ENCODE measurements around the gene DCLRE1B. TPM values are rescaled to one million over a fixed set of nuclear protein-coding genes. Genes with fewer than 3 reads are reported as not detected.

Gene DCLRE1B
- total RNA-seq, 1 experiment from 2014 or later, result 6.9 TPM

DNA sequence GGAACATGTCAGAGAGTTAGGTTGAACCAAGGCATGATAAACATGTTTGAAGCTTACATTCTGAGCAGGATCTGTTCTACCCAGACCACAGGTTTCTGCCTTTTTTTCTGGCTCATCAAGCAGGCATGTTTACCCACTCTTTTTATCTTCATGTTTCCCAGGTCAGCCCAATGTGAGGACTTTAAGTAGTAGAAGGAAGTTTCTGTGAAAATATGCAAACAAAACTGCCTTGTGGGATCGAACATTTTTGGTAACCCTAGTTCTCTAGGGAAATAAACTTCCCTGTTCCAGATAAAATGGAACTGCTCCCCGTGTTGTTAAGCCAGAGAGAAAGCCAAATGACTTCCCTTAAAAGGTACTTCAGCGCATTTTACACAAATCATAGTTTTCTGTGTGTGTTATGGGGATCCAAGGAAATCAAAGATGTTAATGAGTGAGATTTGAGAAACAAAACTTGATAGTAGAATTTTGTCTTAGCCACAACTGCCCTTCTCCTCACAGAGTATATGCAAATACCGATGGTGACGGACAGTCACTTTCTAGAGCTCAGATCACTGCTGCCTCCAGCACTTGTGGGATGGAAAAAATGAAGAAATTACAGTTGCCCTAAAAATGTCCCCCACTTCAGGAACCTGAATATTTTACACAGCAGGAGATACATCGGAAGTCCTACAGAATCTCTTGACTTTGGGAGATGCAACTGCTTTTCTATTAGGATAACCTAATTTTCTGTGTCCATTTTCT, 23.2 kb downstream of the DCLRE1B start:
- no peak for TF ChIP-seq CTCF (IDR thresholded peaks at IDR 0.05; ENCODE audit: insufficient read depth in 1 of 2, low read depth in 1 of 2, low read length in 1 of 2, severe bottlenecking in 1 of 2, unreplicated experiment in 1 of 2)
- peaks cover 19% of the 10 kb centered on the region for H3K4me1 Mint-ChIP-seq (ENCODE audit: low read depth, unreplicated experiment)
- H3K27me3 Mint-ChIP-seq (ENCODE audit: insufficient read depth, unreplicated experiment), result no peaks in the 10 kb centered on the region
- H3K36me3 Mint-ChIP-seq (ENCODE audit: insufficient read depth, unreplicated experiment), result no peaks in the 10 kb centered on the region
- POLR2A ChIA-PET, result interaction anchor here (0.7 to 2.3 kb wide), 3 partner anchors 22 to 171 kb away, joined by 3 to 8 read pairs (median 3); partner anchors contain the start of gene AP4B1
- peak overlapping the region; percentile 92 for H3K27ac Mint-ChIP-seq (ENCODE audit: unreplicated experiment)
- no peaks in the 10 kb centered on the region for H3K9me3 ChIP-seq
- no peaks in the 10 kb centered on the region for H3K9me3 Mint-ChIP-seq (ENCODE audit: unreplicated experiment)
- H3K4me3 ChIP-seq (ENCODE audit: low read depth, low read length), result peak overlapping the region; percentile 82
- CTCF ChIA-PET, result interaction anchor here (2.2 kb wide), 1 partner anchor 23 kb away, joined by 12 read pairs; the partner anchor contains the start of genes AP4B1 and DCLRE1B
- peak overlapping the region; percentile 87 for H3K4me3 Mint-ChIP-seq (ENCODE audit: unreplicated experiment)
- peaks cover 7% of the 10 kb centered on the region; the same call in 1 of the 2 replicates for H3K4me1 ChIP-seq
- intact Hi-C loops (cut with micrococcal nuclease; ENCODE audit: unreplicated experiment), result no loop called here
- H3K27me3 ChIP-seq (replicated peaks; ENCODE audit: control insufficient read depth, insufficient read depth, low read length), result no peaks in the 10 kb centered on the region
- no peaks in the 10 kb centered on the region for H3K36me3 ChIP-seq (ENCODE audit: control insufficient read depth, insufficient read depth, low read length)
- no peak for DNase-seq
- no TSS peak for BruUV-seq (replicated peaks)

DNA sequence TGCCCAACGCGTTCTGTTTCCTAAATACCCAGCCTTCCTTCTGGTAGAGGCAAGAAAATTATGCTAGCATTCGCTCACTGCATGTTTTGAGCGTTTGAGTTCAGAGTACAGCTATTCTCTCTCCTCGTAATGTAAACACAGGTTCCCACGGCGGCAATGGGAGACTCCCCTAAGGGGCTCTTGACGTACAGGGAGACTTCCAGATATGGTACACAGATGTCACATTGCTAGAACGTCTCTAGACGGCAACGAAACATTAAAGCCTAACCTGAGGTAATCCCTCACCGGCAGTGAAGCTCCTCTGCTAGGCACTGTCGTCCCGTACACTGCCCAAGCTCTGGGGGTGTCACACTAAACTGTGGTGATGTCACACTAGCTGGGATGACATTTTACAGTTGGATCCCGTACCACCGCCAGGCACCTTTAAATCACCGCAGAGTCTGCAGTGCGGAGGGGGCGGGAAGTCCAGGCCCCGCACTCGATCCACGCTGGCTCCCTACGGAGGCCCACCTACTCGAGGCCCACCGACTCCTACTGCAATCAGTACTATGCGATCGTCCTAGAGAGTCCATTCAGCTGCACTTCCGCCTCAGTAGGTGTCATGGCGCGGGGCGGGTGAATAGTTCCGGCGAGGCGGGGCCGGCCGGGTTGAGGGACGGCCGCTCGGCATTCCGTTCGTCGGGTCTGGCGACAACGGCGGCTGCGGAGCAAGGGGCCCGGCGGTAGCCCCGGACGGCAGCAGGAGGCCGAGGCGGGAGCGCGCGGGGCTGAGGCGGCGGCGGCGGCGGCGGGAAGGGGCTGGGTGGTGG, 24.0 kb downstream of the DCLRE1B start, which contains the start of gene HIPK1:
Gene HIPK1, plus strand, starts transcription at position 384 of the 809 bp plus-strand sequence.
- Histone ChIP-seq H3K4me1 (peaks cover 7% of the 10 kb centered on the region; the same call in 1 of the 2 replicates), H3K36me3 (ENCODE audit: control insufficient read depth, insufficient read depth, low read length) (no peaks in the 10 kb centered on the region), H3K9me3 (no peaks in the 10 kb centered on the region), H3K27me3 (replicated peaks; ENCODE audit: control insufficient read depth, insufficient read depth, low read length) (no peaks in the 10 kb centered on the region), H3K4me3 (ENCODE audit: low read depth, low read length) (peak within 1 kb of the TSS; percentile 82)
- BruUV-seq (replicated peaks), result TSS peak; percentile 78
- peak; percentile 88 to 91 for DNase-seq
- intact Hi-C loops (cut with micrococcal nuclease; ENCODE audit: unreplicated experiment), result loop anchor here (1.0 kb wide), 2 partner anchors 24 to 117 kb away; partner anchors contain the start of genes DCLRE1B and RSBN1
- Mint-ChIP-seq H3K4me1 (ENCODE audit: low read depth, unreplicated experiment) (peaks cover 19% of the 10 kb centered on the region), H3K27me3 (ENCODE audit: insufficient read depth, unreplicated experiment) (no peaks in the 10 kb centered on the region), H3K9me3 (ENCODE audit: unreplicated experiment) (no peaks in the 10 kb centered on the region), H3K36me3 (ENCODE audit: insufficient read depth, unreplicated experiment) (no peaks in the 10 kb centered on the region), H3K27ac (ENCODE audit: unreplicated experiment) (peak within 1 kb of the TSS; percentile 92), H3K4me3 (ENCODE audit: unreplicated experiment) (peak within 1 kb of the TSS; percentile 87)
- POLR2A ChIA-PET, result interaction anchor here (0.7 to 2.3 kb wide), 4 partner anchors 23 to 171 kb away, joined by 3 to 8 read pairs (median 4); partner anchors contain the start of genes AP4B1 and RSBN1
- no peak for TF ChIP-seq CTCF (IDR thresholded peaks at IDR 0.05; ENCODE audit: insufficient read depth in 1 of 2, low read depth in 1 of 2, low read length in 1 of 2, severe bottlenecking in 1 of 2, unreplicated experiment in 1 of 2)
- CTCF ChIA-PET, result interaction anchor here (2.2 kb wide), 1 partner anchor 24 kb away, joined by 12 read pairs; the partner anchor contains the start of genes AP4B1 and DCLRE1B

Data from Caco-2 (cell line).